Measurements from ENCODE around the gene DUSP10. TPM values are rescaled to one million over a fixed set of nuclear protein-coding genes. Genes with fewer than 3 reads are reported as not detected.

The DUSP10 gene
- polyA plus RNA-seq, 3 donors from 2014 or later: 10.7 to 25.6 (median 14.7) TPM

GRCh38 chr1:221739018-221739676 lies 2.7 kb downstream of the DUSP10 start:
- DNase-seq: no peak
- Mint-ChIP-seq H3K4me1 (peaks cover 10 to 18% of the 10 kb centered on the region in 2 donors), H3K27me3 (ENCODE audit: low read depth in 3 of 3) (peaks cover 0 to 14% (median 1%) of the 10 kb centered on the region in 3 donors), H3K36me3 (peaks cover 17 to 45% (median 40%) of the 10 kb centered on the region in 3 donors), H3K4me3 (peak overlapping the region in 4 of 5 donors; percentile 41 to 71 (median 63)), H3K27ac (no peak overlapping the region), H3K9me3 (no peaks in the 10 kb centered on the region)

GRCh38 chr1:221736714-221737113 lies 5.2 kb downstream of the DUSP10 start:
- Mint-ChIP-seq H3K4me3 (peak overlapping the region in 1 of 5 donors; percentile 61), H3K4me1 (peaks cover 0 to 31% of the 10 kb centered on the region in 2 donors), H3K27me3 (ENCODE audit: low read depth in 3 of 3) (peaks cover 0 to 9% (median 4%) of the 10 kb centered on the region in 3 donors), H3K36me3 (peaks cover 17 to 49% (median 40%) of the 10 kb centered on the region in 3 donors), H3K9me3 (no peaks in the 10 kb centered on the region), H3K27ac (no peak overlapping the region)
- no peak for DNase-seq

- peaks cover 0 to 9% (median 4%) of the 10 kb centered on the region in 3 donors for H3K27me3 Mint-ChIP-seq (ENCODE audit: low read depth in 3 of 3)
- H3K36me3 Mint-ChIP-seq: peaks cover 17 to 49% (median 40%) of the 10 kb centered on the region in 3 donors
- peaks cover 3 to 31% of the 10 kb centered on the region in 2 donors for H3K4me1 Mint-ChIP-seq
- H3K4me3 Mint-ChIP-seq: peak overlapping the region in 4 of 5 donors; percentile 4 to 42 (median 32)
- H3K27ac Mint-ChIP-seq: peak overlapping the region in 1 of 6 donors; percentile 28
- DNase-seq: no peak
- H3K9me3 Mint-ChIP-seq: no peaks in the 10 kb centered on the region
Observed at GRCh38 chr1:221735999-221736398, 5.9 kb downstream of the DUSP10 start.

GRCh38 chr1:221734187-221734586 lies 7.7 kb downstream of the DUSP10 start:
- Mint-ChIP-seq H3K36me3 (peaks cover 17 to 47% (median 35%) of the 10 kb centered on the region in 3 donors), H3K4me1 (peaks cover 21 to 31% of the 10 kb centered on the region in 2 donors), H3K9me3 (no peaks in the 10 kb centered on the region), H3K4me3 (peak overlapping the region in 3 of 5 donors; percentile 0 to 62 (median 18)), H3K27me3 (ENCODE audit: low read depth in 3 of 3) (peaks cover 0 to 9% (median 4%) of the 10 kb centered on the region in 3 donors), H3K27ac (peak overlapping the region in 5 of 6 donors; percentile 24 to 79 (median 38))
- DNase-seq: no peak

- H3K27ac Mint-ChIP-seq: peak overlapping the region in 1 of 6 donors; percentile 24
- H3K36me3 Mint-ChIP-seq: peaks cover 5 to 33% (median 15%) of the 10 kb centered on the region in 3 donors
- peak overlapping the region in 1 of 5 donors; percentile 7 for H3K4me3 Mint-ChIP-seq
- H3K4me1 Mint-ChIP-seq: peaks cover 42 to 53% of the 10 kb centered on the region in 2 donors
- DNase-seq: no peak
- H3K27me3 Mint-ChIP-seq (ENCODE audit: low read depth in 3 of 3): peaks cover 0 to 8% (median 4%) of the 10 kb centered on the region in 3 donors
- no peaks in the 10 kb centered on the region for H3K9me3 Mint-ChIP-seq
Observed at GRCh38 chr1:221732052-221732451, 9.8 kb downstream of the DUSP10 start.

GRCh38 chr1:221729771-221730330 lies 12.0 kb downstream of the DUSP10 start:
- peaks cover 0 to 13% (median 5%) of the 10 kb centered on the region in 3 donors for H3K36me3 Mint-ChIP-seq
- H3K4me1 Mint-ChIP-seq: peaks cover 64 to 71% of the 10 kb centered on the region in 2 donors
- no peak overlapping the region for H3K4me3 Mint-ChIP-seq
- H3K27me3 Mint-ChIP-seq (ENCODE audit: low read depth in 3 of 3): peaks cover 0 to 4% (median 1%) of the 10 kb centered on the region in 3 donors
- no peaks in the 10 kb centered on the region for H3K9me3 Mint-ChIP-seq
- no peak for DNase-seq
- H3K27ac Mint-ChIP-seq: peak overlapping the region in 3 of 6 donors; percentile 25 to 94 (median 29)

- Mint-ChIP-seq H3K36me3 (peaks cover 3 to 24% (median 14%) of the 10 kb centered on the region in 3 donors), H3K27ac (peak overlapping the region; percentile 76 to 94 (median 90)), H3K4me1 (peaks cover 70 to 82% of the 10 kb centered on the region in 2 donors), H3K27me3 (ENCODE audit: low read depth in 3 of 3) (peaks cover 0 to 1% (median 1%) of the 10 kb centered on the region in 3 donors), H3K4me3 (peak overlapping the region; percentile 18 to 75 (median 28)), H3K9me3 (peaks cover 0 to 5% (median 0%) of the 10 kb centered on the region in 6 donors)
- no peak for DNase-seq
Observed at GRCh38 chr1:221728037-221728505, 13.8 kb downstream of the DUSP10 start.

- Mint-ChIP-seq H3K27ac (peak overlapping the region; percentile 76 to 94 (median 90)), H3K4me3 (peak overlapping the region; percentile 67 to 86 (median 75)), H3K36me3 (peaks cover 9 to 28% (median 19%) of the 10 kb centered on the region in 3 donors), H3K9me3 (peaks cover 0 to 5% (median 0%) of the 10 kb centered on the region in 6 donors), H3K27me3 (ENCODE audit: low read depth in 3 of 3) (peaks cover 0 to 3% (median 1%) of the 10 kb centered on the region in 3 donors), H3K4me1 (peaks cover 70 to 89% of the 10 kb centered on the region in 2 donors)
- DNase-seq: peak in 2 of 3 donors; percentile 30 to 36
Observed at GRCh38 chr1:221727146-221728036, 14.5 kb downstream of the DUSP10 start.

- H3K4me3 Mint-ChIP-seq: peak overlapping the region; percentile 67 to 86 (median 75)
- peaks cover 0 to 5% (median 0%) of the 10 kb centered on the region in 6 donors for H3K9me3 Mint-ChIP-seq
- H3K27ac Mint-ChIP-seq: peak overlapping the region; percentile 76 to 94 (median 90)
- peak; percentile 45 to 51 (median 46) for DNase-seq
- H3K36me3 Mint-ChIP-seq: peaks cover 12 to 28% (median 21%) of the 10 kb centered on the region in 3 donors
- H3K4me1 Mint-ChIP-seq: peaks cover 76 to 100% of the 10 kb centered on the region in 2 donors
- H3K27me3 Mint-ChIP-seq (ENCODE audit: low read depth in 3 of 3): peaks cover 0 to 3% (median 1%) of the 10 kb centered on the region in 3 donors
Observed at GRCh38 chr1:221725735-221726672, 15.9 kb downstream of the DUSP10 start.

GRCh38 chr1:221724931-221725605 lies 16.8 kb downstream of the DUSP10 start:
- Mint-ChIP-seq H3K9me3 (peaks cover 0 to 5% (median 0%) of the 10 kb centered on the region in 6 donors), H3K36me3 (peaks cover 13 to 34% (median 28%) of the 10 kb centered on the region in 3 donors), H3K27me3 (ENCODE audit: low read depth in 3 of 3) (peaks cover 0 to 3% (median 1%) of the 10 kb centered on the region in 3 donors), H3K27ac (peak overlapping the region; percentile 47 to 94 (median 83)), H3K4me1 (peaks cover 79 to 100% of the 10 kb centered on the region in 2 donors), H3K4me3 (peak overlapping the region in 3 of 5 donors; percentile 4 to 44 (median 34))
- no peak for DNase-seq

- no peak for DNase-seq
- Mint-ChIP-seq H3K9me3 (peaks cover 0 to 5% (median 0%) of the 10 kb centered on the region in 6 donors), H3K27ac (peak overlapping the region in 3 of 6 donors; percentile 53 to 67 (median 64)), H3K36me3 (peaks cover 13 to 34% (median 28%) of the 10 kb centered on the region in 3 donors), H3K27me3 (ENCODE audit: low read depth in 3 of 3) (peaks cover 0 to 3% (median 0%) of the 10 kb centered on the region in 3 donors), H3K4me1 (peaks cover 87 to 100% of the 10 kb centered on the region in 2 donors), H3K4me3 (no peak overlapping the region)
Observed at GRCh38 chr1:221723848-221724236, 18.0 kb downstream of the DUSP10 start.

Measured in immature natural killer cell (primary cell).